Progenitor cell of endocrine pancreas (in vitro differentiated cells): ENCODE results near the gene DGKB. TPM values are rescaled to one million over a fixed set of nuclear protein-coding genes. Genes with fewer than 3 reads are reported as not detected.

Source experiments
- DNase-seq: peaks from one replicate; pipeline ENCODE4 v3.0.0; 2021; ENCODE audit warnings: low spot score; ENCODE audit not compliant: unreplicated experiment
- H3K27ac Mint-ChIP-seq: 2 replicates; pipeline ENCODE4 v1.8.0; 2021; ENCODE audit warnings: mild to moderate bottlenecking, moderate library complexity, mixed read lengths
- H3K27me3 Mint-ChIP-seq: 2 replicates; pipeline ENCODE4 v1.8.0; 2021; ENCODE audit warnings: mixed read lengths
- H3K36me3 Mint-ChIP-seq: 2 replicates; pipeline ENCODE4 v1.8.0; 2022; ENCODE audit warnings: mixed read lengths; ENCODE audit not compliant: insufficient read depth
- H3K4me1 Mint-ChIP-seq: 2 replicates; pipeline ENCODE4 v1.8.0; 2021; ENCODE audit warnings: low read depth, mixed read lengths
- H3K4me3 Mint-ChIP-seq: 2 replicates; pipeline ENCODE4 v1.8.0; 2021; ENCODE audit warnings: low read depth, mild to moderate bottlenecking, moderate library complexity, mixed read lengths
- H3K9me3 Mint-ChIP-seq: 2 replicates; pipeline ENCODE4 v1.8.0; 2021; ENCODE audit warnings: low read depth, mixed read lengths
- total RNA-seq: library from RNA; stranded (reverse); gene quantifications from 2 replicates; pipeline ENCODE4 v1.2.1, GENCODE V29; 2021
- TF ChIP-seq, protein P1 (sequence below): fragments of 200-600 bp; sonication (generic); IDR thresholded peaks from one replicate; pipeline ENCODE4 v1.5.0; 2021; ENCODE audit warnings: antibody characterized with exemption, mild to moderate bottlenecking; ENCODE audit not compliant: unreplicated experiment

The DGKB gene
- total RNA-seq, 1 donor from 2014 or later: 0.74 TPM

DNA sequence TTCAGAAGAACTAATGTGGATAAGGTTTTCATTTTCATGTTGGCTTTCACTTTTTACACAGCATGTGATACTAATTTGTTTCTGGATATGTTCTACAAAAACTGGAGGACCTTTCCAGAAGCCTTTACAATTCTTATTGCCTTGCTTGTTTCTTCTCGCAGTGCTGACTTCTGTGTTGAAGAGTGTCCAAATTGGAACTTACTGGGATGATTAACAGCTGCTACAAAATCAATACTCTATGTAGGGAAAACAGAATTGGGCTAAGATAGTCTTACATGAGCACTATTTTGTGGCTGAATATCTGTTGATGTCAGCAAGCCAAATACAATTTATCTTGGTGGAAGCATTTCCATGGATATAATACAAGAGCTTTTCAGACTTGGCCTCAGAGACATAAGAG is 351.2 kb downstream of the DGKB start:
- no peak for DNase-seq
- TF ChIP-seq, protein P1, sequence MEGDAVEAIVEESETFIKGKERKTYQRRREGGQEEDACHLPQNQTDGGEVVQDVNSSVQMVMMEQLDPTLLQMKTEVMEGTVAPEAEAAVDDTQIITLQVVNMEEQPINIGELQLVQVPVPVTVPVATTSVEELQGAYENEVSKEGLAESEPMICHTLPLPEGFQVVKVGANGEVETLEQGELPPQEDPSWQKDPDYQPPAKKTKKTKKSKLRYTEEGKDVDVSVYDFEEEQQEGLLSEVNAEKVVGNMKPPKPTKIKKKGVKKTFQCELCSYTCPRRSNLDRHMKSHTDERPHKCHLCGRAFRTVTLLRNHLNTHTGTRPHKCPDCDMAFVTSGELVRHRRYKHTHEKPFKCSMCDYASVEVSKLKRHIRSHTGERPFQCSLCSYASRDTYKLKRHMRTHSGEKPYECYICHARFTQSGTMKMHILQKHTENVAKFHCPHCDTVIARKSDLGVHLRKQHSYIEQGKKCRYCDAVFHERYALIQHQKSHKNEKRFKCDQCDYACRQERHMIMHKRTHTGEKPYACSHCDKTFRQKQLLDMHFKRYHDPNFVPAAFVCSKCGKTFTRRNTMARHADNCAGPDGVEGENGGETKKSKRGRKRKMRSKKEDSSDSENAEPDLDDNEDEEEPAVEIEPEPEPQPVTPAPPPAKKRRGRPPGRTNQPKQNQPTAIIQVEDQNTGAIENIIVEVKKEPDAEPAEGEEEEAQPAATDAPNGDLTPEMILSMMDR: no peak
- Mint-ChIP-seq H3K9me3 (peaks cover 4% of the 10 kb centered on the region), H3K36me3 (no peaks in the 10 kb centered on the region), H3K4me1 (peaks cover 28% of the 10 kb centered on the region), H3K27ac (no peak overlapping the region), H3K4me3 (no peak overlapping the region), H3K27me3 (no peaks in the 10 kb centered on the region)

DNA sequence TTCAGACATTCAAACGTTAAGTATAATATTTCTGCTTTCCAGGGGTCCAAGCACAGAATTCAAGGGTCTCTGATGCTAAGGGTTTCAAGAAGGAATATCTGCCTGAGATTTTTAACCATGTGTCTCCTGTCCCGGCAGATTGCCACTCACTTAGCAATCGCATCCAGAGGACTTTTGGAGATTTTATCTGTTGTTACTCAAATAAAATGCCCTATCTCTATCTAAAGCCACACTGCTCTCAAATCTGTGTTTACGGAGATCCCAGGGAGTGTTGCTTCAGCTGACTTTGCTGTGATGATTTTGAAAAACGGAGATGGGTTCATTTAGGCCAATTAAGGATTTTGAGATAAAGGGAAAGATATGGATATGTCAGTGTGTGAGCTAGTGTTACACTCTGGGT is 359.9 kb downstream of the DGKB start:
- no peak for DNase-seq
- Mint-ChIP-seq H3K36me3 (no peaks in the 10 kb centered on the region), H3K27ac (no peak overlapping the region), H3K27me3 (peaks cover 4% of the 10 kb centered on the region), H3K4me3 (no peak overlapping the region), H3K4me1 (peaks cover 5% of the 10 kb centered on the region), H3K9me3 (no peaks in the 10 kb centered on the region)
- TF ChIP-seq, protein P1: no peak

DNA sequence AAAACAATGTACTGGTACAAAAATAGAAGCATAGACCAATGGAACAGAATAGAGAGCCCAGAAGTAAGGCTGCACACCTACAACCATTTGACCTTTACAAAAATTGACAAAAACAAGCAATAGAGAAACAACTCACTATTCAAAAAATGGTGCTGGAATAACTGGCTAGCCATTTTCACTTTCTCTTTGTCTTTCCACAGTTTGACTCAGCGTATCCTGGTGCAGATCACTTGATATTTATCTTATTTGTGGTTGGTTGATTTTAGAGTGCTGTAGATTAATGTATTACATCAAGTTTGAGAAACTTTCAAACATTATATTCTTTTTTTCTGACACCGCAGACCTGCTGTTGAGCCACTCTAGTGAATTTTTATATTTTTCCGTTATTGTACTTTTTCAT is 381.4 kb downstream of the DGKB start:
- DNase-seq: no peak
- no peaks in the 10 kb centered on the region for H3K4me1 Mint-ChIP-seq
- TF ChIP-seq, protein P1: no peak
- H3K4me3 Mint-ChIP-seq: no peak overlapping the region
- no peaks in the 10 kb centered on the region for H3K36me3 Mint-ChIP-seq
- H3K27ac Mint-ChIP-seq: no peak overlapping the region
- peaks cover 9% of the 10 kb centered on the region for H3K9me3 Mint-ChIP-seq
- no peaks in the 10 kb centered on the region for H3K27me3 Mint-ChIP-seq

- H3K27ac Mint-ChIP-seq: no peak overlapping the region
- no peaks in the 10 kb centered on the region for H3K4me1 Mint-ChIP-seq
- peaks cover 10% of the 10 kb centered on the region for H3K9me3 Mint-ChIP-seq
- TF ChIP-seq, protein P1: no peak
- no peak overlapping the region for H3K4me3 Mint-ChIP-seq
- H3K36me3 Mint-ChIP-seq: no peaks in the 10 kb centered on the region
- no peaks in the 10 kb centered on the region for H3K27me3 Mint-ChIP-seq
- DNase-seq: no peak
These were observed 392.3 kb downstream of the DGKB start for GRCh38 chr7:14510268-14510667.

- Mint-ChIP-seq H3K27ac (no peak overlapping the region), H3K9me3 (peaks cover 10% of the 10 kb centered on the region), H3K27me3 (no peaks in the 10 kb centered on the region), H3K36me3 (no peaks in the 10 kb centered on the region), H3K4me3 (no peak overlapping the region), H3K4me1 (peaks cover 7% of the 10 kb centered on the region)
- TF ChIP-seq, protein P1: no peak
- DNase-seq: no peak
These were observed 394.9 kb downstream of the DGKB start for GRCh38 chr7:14507617-14508016.
